Measurements from ENCODE around the gene SORBS1. TPM values are rescaled to one million over a fixed set of nuclear protein-coding genes. Genes with fewer than 3 reads are reported as not detected.
A peak's percentile ranks its signal among the peaks of the same experiment; 100 is the strongest.

The SORBS1 gene
- total RNA-seq, 4 donors from 2014 or later = 23.3 to 359 (median 72.2) TPM

GRCh38 chr10:95526044-95526443, 35.1 kb downstream of the SORBS1 start:
- 62 to 84% methylated on average over 2 to 7 of the region's 7 CpGs for WGBS, 2 donors
- intact Hi-C loops (cut with DNase I) = no loop called here
- no peaks in the 10 kb centered on the region for H3K36me3 ChIP-seq
- H3K4me3 ChIP-seq = no peak overlapping the region
- no peaks in the 10 kb centered on the region for H3K27me3 ChIP-seq
- DNase-seq = no peak
- peak overlapping the region; percentile 30 to 88 (median 76) for H3K27ac ChIP-seq
- H3K4me1 ChIP-seq = peaks cover 0 to 38% (median 4%) of the 10 kb centered on the region in 3 donors
- TF ChIP-seq POLR2A (IDR thresholded peaks at IDR 0.05) (no peak), CTCF (IDR thresholded peaks at IDR 0.05) (no peak)
- no peaks in the 10 kb centered on the region for H3K9me3 ChIP-seq

GRCh38 chr10:95525033-95525418, 36.1 kb downstream of the SORBS1 start:
- Histone ChIP-seq H3K4me1 (peaks cover 0 to 29% (median 4%) of the 10 kb centered on the region in 3 donors), H3K4me3 (no peak overlapping the region), H3K27ac (peak overlapping the region in 3 of 4 donors; percentile 60 to 86 (median 83)), H3K36me3 (no peaks in the 10 kb centered on the region), H3K27me3 (no peaks in the 10 kb centered on the region), H3K9me3 (no peaks in the 10 kb centered on the region)
- no peak for TF ChIP-seq CTCF (IDR thresholded peaks at IDR 0.05)
- TF ChIP-seq POLR2A (IDR thresholded peaks at IDR 0.05) = no peak
- intact Hi-C loops (cut with DNase I) = no loop called here
- WGBS, 2 donors = 50 to 82% methylated on average over 4 of the region's 4 CpGs
- DNase-seq = no peak

GRCh38 chr10:95524358-95525032, 36.7 kb downstream of the SORBS1 start:
- no peak for DNase-seq
- Histone ChIP-seq H3K27ac (peak overlapping the region in 3 of 4 donors; percentile 60 to 86 (median 83)), H3K4me3 (no peak overlapping the region), H3K36me3 (no peaks in the 10 kb centered on the region), H3K27me3 (no peaks in the 10 kb centered on the region), H3K9me3 (no peaks in the 10 kb centered on the region), H3K4me1 (peaks cover 0 to 24% (median 4%) of the 10 kb centered on the region in 3 donors)
- intact Hi-C loops (cut with DNase I) = no loop called here
- TF ChIP-seq POLR2A (IDR thresholded peaks at IDR 0.05) = no peak
- no peak for TF ChIP-seq CTCF (IDR thresholded peaks at IDR 0.05)
- WGBS, 2 donors = 83 to 84% methylated on average over 7 of the region's 7 CpGs

GRCh38 chr10:95522117-95522516, 39.1 kb downstream of the SORBS1 start:
- H3K4me1 ChIP-seq = peaks cover 0 to 31% (median 0%) of the 10 kb centered on the region in 3 donors
- no peak for TF ChIP-seq CTCF (IDR thresholded peaks at IDR 0.05)
- no peak for TF ChIP-seq POLR2A (IDR thresholded peaks at IDR 0.05)
- no peaks in the 10 kb centered on the region for H3K36me3 ChIP-seq
- H3K9me3 ChIP-seq = no peaks in the 10 kb centered on the region
- intact Hi-C loops (cut with DNase I) = no loop called here
- no peak for DNase-seq
- no peak overlapping the region for H3K4me3 ChIP-seq
- H3K27me3 ChIP-seq = no peaks in the 10 kb centered on the region
- H3K27ac ChIP-seq = peak overlapping the region in 3 of 4 donors; percentile 55 to 83 (median 81)
- 86 to 91% methylated on average over 2 of the region's 2 CpGs for WGBS, 2 donors

GRCh38 chr10:95520617-95521016, 40.6 kb downstream of the SORBS1 start:
- DNase-seq = no peak
- TF ChIP-seq POLR2A (IDR thresholded peaks at IDR 0.05) (no peak), CTCF (IDR thresholded peaks at IDR 0.05) (no peak)
- Histone ChIP-seq H3K9me3 (no peaks in the 10 kb centered on the region), H3K27me3 (no peaks in the 10 kb centered on the region), H3K4me1 (peaks cover 4 to 38% (median 6%) of the 10 kb centered on the region in 3 donors), H3K4me3 (no peak overlapping the region), H3K27ac (peak overlapping the region in 3 of 4 donors; percentile 64 to 83 (median 81)), H3K36me3 (no peaks in the 10 kb centered on the region)
- intact Hi-C loops (cut with DNase I) = no loop called here
- 91 to 94% methylated on average over 1 of the region's 1 CpG for WGBS, 2 donors
